NCI-H2196 (cell line): ENCODE measurements around the gene RAB7A.
"Not testable (repeated sequence)": the region's sequence is repeated elsewhere in the genome, so short reads cannot be mapped to it uniquely, and the experiment has no call there.

Experiments used
- DNase-seq: peaks from one replicate; lab custom pipeline; 2025; ENCODE audit not compliant: unreplicated experiment; lab: John Stamatoyannopoulos, UW

RAB7A gene

GRCh38 chr3:128815318-128816064 lies 89.5 kb downstream of the RAB7A start:
- DNase-seq: no peak

- DNase-seq: no peak
Measured at GRCh38 chr3:128818186-128818787, 92.3 kb downstream of the RAB7A start.

- DNase-seq: no peak
Measured at GRCh38 chr3:128820252-128820839, 94.4 kb downstream of the RAB7A start.

GRCh38 chr3:128823008-128823407 lies 97.0 kb downstream of the RAB7A start:
- no peak for DNase-seq

GRCh38 chr3:128823631-128824030 lies 97.6 kb downstream of the RAB7A start:
- DNase-seq: no peak

- DNase-seq: no peak
Measured at GRCh38 chr3:128824132-128824850, 98.3 kb downstream of the RAB7A start.

- DNase-seq: no peak
Measured at GRCh38 chr3:128825117-128825725, 99.2 kb downstream of the RAB7A start.

GRCh38 chr3:128829087-128829486 lies 103.1 kb downstream of the RAB7A start:
- not testable (repeated sequence) for DNase-seq

- DNase-seq: not testable (repeated sequence)
Measured at GRCh38 chr3:128829925-128830625, 104.1 kb downstream of the RAB7A start.

- not testable (repeated sequence) for DNase-seq
Measured at GRCh38 chr3:128830762-128831161, 104.8 kb downstream of the RAB7A start.

- not testable (repeated sequence) for DNase-seq
Measured at GRCh38 chr3:128832979-128833378, 107.0 kb downstream of the RAB7A start.

GRCh38 chr3:128835096-128835495 lies 109.1 kb downstream of the RAB7A start:
- no peak for DNase-seq

GRCh38 chr3:128841926-128842920 lies 116.2 kb downstream of the RAB7A start:
- DNase-seq: no peak

GRCh38 chr3:128844502-128844901 lies 118.5 kb downstream of the RAB7A start:
- DNase-seq: no peak

- no peak for DNase-seq
Measured at GRCh38 chr3:128845119-128845777, 119.3 kb downstream of the RAB7A start.

- no peak for DNase-seq
Measured at GRCh38 chr3:128845778-128846485, 119.9 kb downstream of the RAB7A start.

GRCh38 chr3:128846486-128846891 lies 120.5 kb downstream of the RAB7A start:
- DNase-seq: no peak

GRCh38 chr3:128847666-128848370 lies 121.8 kb downstream of the RAB7A start:
- no peak for DNase-seq
